ENCODE measurements around the gene KDM2B.

The KDM2B gene

GRCh38 chr12:121580959-121581685 is at the start of gene KDM2B:
Gene KDM2B (minus strand): TSS chr12:121581023. CDS start chr12:121580911, 112 bp downstream.
- DNase-seq (ENCODE audit: low read depth): peak; percentile 64

- DNase-seq (ENCODE audit: low read depth): no peak
Observed at GRCh38 chr12:121628536-121628935, 47.7 kb upstream of the KDM2B start.

- no peak for DNase-seq (ENCODE audit: low read depth)
Observed at GRCh38 chr12:121628037-121628436, 47.2 kb upstream of the KDM2B start.

GRCh38 chr12:121626853-121627640 is 46.2 kb upstream of the KDM2B start:
- peak; percentile 60 for DNase-seq (ENCODE audit: low read depth)

- DNase-seq (ENCODE audit: low read depth): peak; percentile 86
Observed at GRCh38 chr12:121626087-121626852, 45.4 kb upstream of the KDM2B start, which contains the start of gene ORAI1. Gene ORAI1 (plus strand): TSS chr12:121626530.

GRCh38 chr12:121620333-121620891 is 39.6 kb upstream of the KDM2B start:
- no peak for DNase-seq (ENCODE audit: low read depth)

GRCh38 chr12:121618659-121619233 is 37.9 kb upstream of the KDM2B start:
- no peak for DNase-seq (ENCODE audit: low read depth)

GRCh38 chr12:121614872-121615467 is 34.1 kb upstream of the KDM2B start:
- DNase-seq (ENCODE audit: low read depth): no peak

GRCh38 chr12:121613462-121613861 is 32.6 kb upstream of the KDM2B start:
- no peak for DNase-seq (ENCODE audit: low read depth)

GRCh38 chr12:121611306-121611705 is 30.5 kb upstream of the KDM2B start:
- no peak for DNase-seq (ENCODE audit: low read depth)

GRCh38 chr12:121610239-121611149 is 29.7 kb upstream of the KDM2B start:
- peak; percentile 35 for DNase-seq (ENCODE audit: low read depth)

- no peak for DNase-seq (ENCODE audit: low read depth)
Observed at GRCh38 chr12:121608301-121608700, 27.5 kb upstream of the KDM2B start.

GRCh38 chr12:121603581-121603980 is 22.8 kb upstream of the KDM2B start:
- DNase-seq (ENCODE audit: low read depth): no peak

GRCh38 chr12:121602766-121603165 is 21.9 kb upstream of the KDM2B start:
- no peak for DNase-seq (ENCODE audit: low read depth)

- no peak for DNase-seq (ENCODE audit: low read depth)
Observed at GRCh38 chr12:121600702-121601336, 20.0 kb upstream of the KDM2B start.

GRCh38 chr12:121596526-121596925 is 15.7 kb upstream of the KDM2B start:
- DNase-seq (ENCODE audit: low read depth): no peak

GRCh38 chr12:121595520-121595919 is 14.7 kb upstream of the KDM2B start:
- DNase-seq (ENCODE audit: low read depth): no peak

- DNase-seq (ENCODE audit: low read depth): no peak
Observed at GRCh38 chr12:121592320-121592719, 11.5 kb upstream of the KDM2B start.

GRCh38 chr12:121590476-121591143 is 9.8 kb upstream of the KDM2B start:
- DNase-seq (ENCODE audit: low read depth): peak; percentile 47

All from amniotic epithelial cell (primary cell).